ENCODE results near the gene TMEM31.

DNA sequence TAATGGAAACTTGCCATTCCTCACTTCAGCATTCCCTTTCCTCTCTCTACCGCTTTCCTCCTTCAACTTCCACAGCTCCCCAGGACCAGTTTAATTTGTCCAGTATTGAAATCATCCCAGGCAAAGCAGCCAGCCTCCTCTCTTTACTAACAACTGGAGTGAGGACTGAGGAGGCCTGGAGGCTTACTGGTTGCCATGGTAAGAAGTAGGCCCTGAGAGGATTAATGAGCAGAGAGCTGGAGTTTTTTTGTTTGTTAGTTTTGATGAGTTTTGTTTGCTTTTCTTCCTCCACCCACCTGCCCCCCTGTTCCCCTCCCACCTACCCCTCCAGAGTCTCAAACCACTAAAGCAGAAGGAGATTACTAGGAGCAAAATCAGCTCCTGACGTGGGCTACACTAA, 36.5 kb downstream of the TMEM31 start:
- TF ChIP-seq POLR2A (IDR thresholded peaks at IDR 0.05) (no peak), EP300 (IDR thresholded peaks at IDR 0.05) (no peak), POLR2AphosphoS5 (IDR thresholded peaks at IDR 0.05) (no peak)
- TF ChIP-seq, protein P1, sequence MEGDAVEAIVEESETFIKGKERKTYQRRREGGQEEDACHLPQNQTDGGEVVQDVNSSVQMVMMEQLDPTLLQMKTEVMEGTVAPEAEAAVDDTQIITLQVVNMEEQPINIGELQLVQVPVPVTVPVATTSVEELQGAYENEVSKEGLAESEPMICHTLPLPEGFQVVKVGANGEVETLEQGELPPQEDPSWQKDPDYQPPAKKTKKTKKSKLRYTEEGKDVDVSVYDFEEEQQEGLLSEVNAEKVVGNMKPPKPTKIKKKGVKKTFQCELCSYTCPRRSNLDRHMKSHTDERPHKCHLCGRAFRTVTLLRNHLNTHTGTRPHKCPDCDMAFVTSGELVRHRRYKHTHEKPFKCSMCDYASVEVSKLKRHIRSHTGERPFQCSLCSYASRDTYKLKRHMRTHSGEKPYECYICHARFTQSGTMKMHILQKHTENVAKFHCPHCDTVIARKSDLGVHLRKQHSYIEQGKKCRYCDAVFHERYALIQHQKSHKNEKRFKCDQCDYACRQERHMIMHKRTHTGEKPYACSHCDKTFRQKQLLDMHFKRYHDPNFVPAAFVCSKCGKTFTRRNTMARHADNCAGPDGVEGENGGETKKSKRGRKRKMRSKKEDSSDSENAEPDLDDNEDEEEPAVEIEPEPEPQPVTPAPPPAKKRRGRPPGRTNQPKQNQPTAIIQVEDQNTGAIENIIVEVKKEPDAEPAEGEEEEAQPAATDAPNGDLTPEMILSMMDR (IDR thresholded peaks at IDR 0.05), result no peak

Measured in stomach (tissue), 4 donors.